Activated CD8-positive, alpha-beta memory T cell treated with anti-CD3 and anti-CD28 coated beads for 48 hours (primary cell): Measurements from ENCODE around the gene WNT7B.

Experiments
- DNase-seq, 3 experiments: peaks; one replicate each; pipeline ENCODE4 v3.0.0-alpha.2; 2020; ENCODE audit warnings: low read depth in 2 of 3, low spot score in 2 of 3

Gene WNT7B

DNA sequence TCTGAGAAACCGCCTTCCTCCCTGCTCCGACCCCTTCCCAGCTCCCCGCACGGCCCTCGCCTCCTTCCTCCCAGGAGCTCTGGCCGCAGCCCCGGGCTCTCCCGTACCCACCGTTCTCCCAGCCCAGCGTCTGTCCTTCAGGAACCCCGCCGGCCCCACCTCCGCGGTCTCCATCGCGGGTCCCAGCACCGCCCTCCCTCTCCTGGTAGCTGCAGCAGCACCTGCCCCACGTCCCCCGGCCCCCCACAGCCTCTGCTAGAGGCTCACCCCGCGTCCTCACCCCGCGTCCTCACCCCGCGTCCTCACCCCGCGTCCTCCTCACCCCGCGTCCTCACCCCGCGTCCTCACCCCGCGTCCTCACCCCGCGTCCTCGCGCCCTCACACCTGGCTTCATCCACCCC, 85.9 kb downstream of the WNT7B start:
- no peak for DNase-seq

DNA sequence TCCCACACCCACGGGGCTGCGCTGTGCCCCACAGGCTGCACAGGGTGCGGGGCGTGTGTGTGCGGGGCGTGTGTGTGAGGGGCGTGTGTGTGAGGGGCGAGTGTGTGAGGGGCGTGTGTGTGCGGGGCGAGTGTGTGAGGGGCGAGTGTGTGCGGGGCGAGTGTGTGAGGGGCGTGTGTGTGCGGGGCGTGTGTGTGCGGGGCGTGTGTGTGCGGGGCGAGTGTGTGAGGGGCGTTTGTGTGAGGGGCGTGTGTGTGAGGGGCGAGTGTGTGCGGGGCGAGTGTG, 86.7 kb downstream of the WNT7B start:
- DNase-seq, result no peak

GRCh38 chr22:45889539-45890350, 87.2 kb downstream of the WNT7B start:
- DNase-seq, result no peak

DNA sequence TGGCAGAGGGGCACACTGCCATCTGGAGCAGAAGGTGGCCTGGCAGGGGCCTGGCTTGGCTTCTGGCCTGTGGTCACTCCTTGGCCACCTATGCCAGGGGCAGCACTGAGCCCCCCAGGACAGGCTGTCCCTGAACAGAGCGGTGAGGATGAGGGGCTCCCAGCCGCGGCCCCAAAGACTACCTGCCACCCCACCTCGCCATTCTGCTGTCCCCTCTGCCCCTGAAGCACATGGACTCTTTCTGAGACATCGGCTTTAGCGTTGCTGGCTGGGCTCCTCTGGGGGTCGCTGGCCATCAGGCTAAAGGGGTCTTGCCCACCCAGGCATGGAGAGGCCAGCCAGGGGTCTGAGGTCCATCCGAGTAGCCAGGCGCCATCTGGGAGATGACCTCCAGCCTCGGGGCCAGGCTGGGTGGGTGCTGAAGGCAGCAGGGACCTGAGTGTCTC, 87.8 kb downstream of the WNT7B start:
- DNase-seq, result no peak

GRCh38 chr22:45888221-45889092, 88.5 kb downstream of the WNT7B start:
- DNase-seq, result no peak

DNA sequence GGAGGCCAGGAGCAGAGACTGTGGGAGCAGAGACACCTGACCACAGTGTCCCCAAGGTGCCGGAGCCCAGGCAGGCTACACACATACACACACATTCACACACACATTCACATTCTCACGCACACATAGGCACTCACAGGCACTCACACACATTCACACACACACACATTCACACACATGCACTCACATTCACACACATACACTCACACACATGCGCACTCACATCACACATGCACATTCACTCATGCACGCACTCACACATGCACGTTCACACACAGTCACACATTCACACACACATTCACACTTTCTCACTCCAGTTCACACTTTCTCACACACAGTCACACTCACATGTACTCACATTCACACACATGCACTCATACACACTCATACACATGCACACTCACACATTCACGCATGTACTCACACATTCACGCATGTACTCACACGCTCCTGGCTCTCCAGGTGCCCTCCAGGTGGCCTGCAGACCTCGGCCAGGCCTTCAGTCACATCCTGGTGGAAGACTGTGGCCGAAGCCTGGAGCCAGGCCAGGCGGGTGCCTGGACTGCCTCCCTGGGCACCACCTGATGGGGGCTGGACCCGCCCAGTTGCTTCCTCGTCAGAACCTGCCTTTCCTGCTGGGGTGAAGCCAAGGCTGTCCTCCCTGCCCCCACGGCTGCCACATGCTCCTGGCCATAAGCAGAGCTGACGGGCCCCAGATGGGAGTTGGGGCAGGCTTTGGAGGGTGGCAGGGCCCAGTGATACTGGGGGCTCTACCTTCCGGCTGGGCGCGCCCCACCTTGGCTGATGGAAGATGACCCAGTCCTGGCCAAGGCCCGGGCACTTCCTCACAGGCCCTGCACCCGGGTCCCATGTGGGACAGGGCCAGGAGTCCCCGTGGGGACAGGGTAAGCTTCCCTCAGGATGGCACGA, 89.5 kb downstream of the WNT7B start:
- DNase-seq, result no peak

GRCh38 chr22:45886540-45886939, 90.4 kb downstream of the WNT7B start:
- DNase-seq, result no peak

GRCh38 chr22:45885941-45886395, 91.0 kb downstream of the WNT7B start:
- no peak for DNase-seq

- no peak for DNase-seq
Measured at GRCh38 chr22:45885171-45885840, 91.7 kb downstream of the WNT7B start.

- no peak for DNase-seq
Measured at GRCh38 chr22:45884201-45885062, 92.5 kb downstream of the WNT7B start.

DNA sequence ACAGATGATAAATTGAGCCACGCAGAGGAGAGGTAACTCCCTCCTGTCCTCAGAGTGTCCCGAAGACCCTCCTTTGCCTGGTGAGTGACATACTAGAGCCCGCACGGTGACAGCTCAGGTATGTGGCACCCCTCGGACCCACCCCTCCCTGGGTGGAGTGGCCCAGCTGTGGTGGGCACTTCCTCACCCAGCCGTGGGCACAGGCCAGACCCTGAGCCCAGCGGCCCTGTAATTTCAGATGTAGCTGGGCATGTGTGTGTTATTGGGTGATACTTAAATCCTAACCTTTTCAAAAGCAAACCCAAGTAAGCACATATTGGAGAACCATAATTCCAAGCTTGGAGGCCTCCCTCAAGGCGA, 93.2 kb downstream of the WNT7B start:
- no peak for DNase-seq

DNA sequence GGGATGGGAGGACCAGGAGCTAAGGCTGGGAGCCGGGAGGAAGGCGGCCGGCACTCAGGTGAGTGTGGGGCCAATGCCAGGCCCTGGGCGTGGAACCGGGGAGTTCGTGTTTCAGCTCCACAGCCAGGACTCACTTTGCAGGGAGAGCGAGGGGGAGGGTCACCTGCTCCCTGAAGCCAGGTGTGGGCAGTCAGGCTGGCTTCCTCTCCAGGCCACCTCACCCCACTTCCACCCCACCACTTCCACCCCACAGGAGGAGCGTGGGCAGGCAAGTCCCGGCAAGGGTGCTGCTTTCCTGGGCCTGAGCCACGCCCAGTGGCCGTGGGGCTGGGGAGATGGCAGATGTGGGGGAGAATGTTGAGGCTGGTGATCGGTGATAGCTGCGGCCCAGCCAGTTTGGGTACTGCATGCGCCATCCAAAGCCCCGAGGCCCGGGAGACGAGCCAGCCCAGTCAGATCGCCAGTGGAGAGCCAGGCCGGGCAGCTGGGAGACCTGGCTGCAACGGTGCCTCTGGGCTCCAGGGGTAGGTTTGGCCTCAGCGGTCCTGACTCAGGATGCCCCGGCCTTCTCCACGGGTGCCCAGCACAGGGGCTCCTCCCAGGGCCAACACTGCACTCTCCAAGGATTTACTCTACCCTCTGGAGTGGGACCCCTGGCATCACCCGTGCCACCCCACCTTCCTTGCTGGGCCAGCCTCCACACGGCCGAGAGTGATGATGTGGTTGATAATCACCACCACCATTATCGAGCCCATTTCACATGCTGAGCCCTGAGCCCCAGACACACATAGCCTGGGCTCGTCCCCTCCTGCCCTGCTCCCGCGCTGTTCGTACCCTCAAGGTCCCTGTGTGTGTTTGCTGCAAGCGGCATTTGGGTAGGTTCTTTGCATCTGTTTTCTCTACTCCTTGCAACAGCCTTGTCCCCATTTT, 93.8 kb downstream of the WNT7B start:
- no peak for DNase-seq

GRCh38 chr22:45881524-45881875, 95.5 kb downstream of the WNT7B start:
- DNase-seq, result no peak

GRCh38 chr22:45880716-45881523, 96.0 kb downstream of the WNT7B start:
- no peak for DNase-seq

- no peak for DNase-seq
Measured at GRCh38 chr22:45880091-45880715, 96.8 kb downstream of the WNT7B start.

DNA sequence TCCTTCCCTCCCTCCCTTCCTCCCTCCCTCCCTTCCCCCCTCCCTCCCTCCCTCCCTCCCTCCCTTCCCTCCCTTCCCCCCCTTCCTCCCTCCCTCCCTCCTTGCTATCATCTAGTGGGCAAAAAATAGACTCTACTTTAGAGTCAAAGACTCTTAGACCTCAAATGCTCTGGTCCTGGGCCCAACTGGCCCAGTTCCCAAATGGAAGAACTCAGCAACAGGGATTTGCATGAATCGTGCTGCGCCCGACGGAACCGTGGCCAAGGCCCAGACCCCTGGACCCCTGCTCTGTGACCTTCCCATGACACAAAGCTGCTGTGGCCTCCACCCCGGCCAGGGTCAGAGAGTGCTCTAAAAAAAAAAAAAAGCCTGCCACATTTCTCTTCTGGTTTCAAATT, 97.4 kb downstream of the WNT7B start:
- no peak for DNase-seq

- DNase-seq, result no peak
Measured at GRCh38 chr22:45878901-45879551, 97.9 kb downstream of the WNT7B start.
